ENCODE results near the gene DAPK3. TPM values are rescaled to one million over a fixed set of nuclear protein-coding genes. Genes with fewer than 3 reads are reported as not detected.
"Not testable (repeated sequence)": the region's sequence is repeated elsewhere in the genome, so short reads cannot be mapped to it uniquely, and the experiment has no call there.

Gene DAPK3
- polyA plus RNA-seq, 1 donor from 2014 or later: 100 TPM

DNA sequence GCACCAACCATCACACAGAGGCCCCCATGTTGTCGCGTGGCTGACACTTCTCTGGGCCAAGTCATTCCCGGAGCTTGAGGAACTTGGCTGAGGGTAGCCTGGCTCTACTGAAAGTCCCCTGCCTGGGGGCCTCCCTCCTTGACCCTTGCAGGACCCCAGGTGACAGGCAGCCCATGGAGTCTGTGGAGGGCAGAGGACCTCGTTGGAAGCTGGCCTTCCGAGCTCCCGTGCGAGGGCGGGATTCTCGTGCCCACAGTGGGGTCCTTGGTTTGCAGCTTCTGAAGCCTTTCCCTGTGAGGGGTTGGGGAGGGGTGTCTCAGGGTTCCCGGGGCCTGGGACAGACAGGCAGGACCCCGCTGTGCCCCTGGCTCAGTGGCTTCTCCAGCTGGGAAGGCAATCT lies 21.6 kb downstream of the DAPK3 start:
- Histone ChIP-seq H3K36me3 (ENCODE audit: insufficient read depth, low read length) (no peaks in the 10 kb centered on the region), H3K27ac (ENCODE audit: low read length) (no peak overlapping the region), H3K4me2 (ENCODE audit: low read length) (no peak overlapping the region), H3K9me3 (ENCODE audit: low read length) (no peaks in the 10 kb centered on the region), H3F3A (ENCODE audit: insufficient read depth, low read length, poor library complexity, severe bottlenecking) (no peaks in the 10 kb centered on the region), H3K27me3 (ENCODE audit: insufficient read depth, low read depth, low read length) (no peaks in the 10 kb centered on the region), H3K79me2 (replicated peaks; ENCODE audit: insufficient read depth, low read length) (no peaks in the 10 kb centered on the region), H2AFZ (ENCODE audit: low read depth, low read length) (no peak overlapping the region), H3K9me2 (ENCODE audit: insufficient read depth, low read length) (no peaks in the 10 kb centered on the region), H3K9ac (ENCODE audit: low read length) (no peak overlapping the region), H3K4me3 (ENCODE audit: low read length) (no peak overlapping the region), H4K20me1 (ENCODE audit: insufficient read depth) (no peaks in the 10 kb centered on the region)
- no peak for TF ChIP-seq POLR2AphosphoS5 (IDR thresholded peaks at IDR 0.05)
- no peak for TF ChIP-seq SMC3 (conservative IDR thresholded peaks at IDR 0.05; ENCODE audit: poor library complexity)
- no peak for TF ChIP-seq EZH2 (IDR thresholded peaks at IDR 0.05; ENCODE audit: borderline replicate concordance, insufficient read depth, low read length, poor library complexity, severe bottlenecking)
- TF ChIP-seq, protein P1, sequence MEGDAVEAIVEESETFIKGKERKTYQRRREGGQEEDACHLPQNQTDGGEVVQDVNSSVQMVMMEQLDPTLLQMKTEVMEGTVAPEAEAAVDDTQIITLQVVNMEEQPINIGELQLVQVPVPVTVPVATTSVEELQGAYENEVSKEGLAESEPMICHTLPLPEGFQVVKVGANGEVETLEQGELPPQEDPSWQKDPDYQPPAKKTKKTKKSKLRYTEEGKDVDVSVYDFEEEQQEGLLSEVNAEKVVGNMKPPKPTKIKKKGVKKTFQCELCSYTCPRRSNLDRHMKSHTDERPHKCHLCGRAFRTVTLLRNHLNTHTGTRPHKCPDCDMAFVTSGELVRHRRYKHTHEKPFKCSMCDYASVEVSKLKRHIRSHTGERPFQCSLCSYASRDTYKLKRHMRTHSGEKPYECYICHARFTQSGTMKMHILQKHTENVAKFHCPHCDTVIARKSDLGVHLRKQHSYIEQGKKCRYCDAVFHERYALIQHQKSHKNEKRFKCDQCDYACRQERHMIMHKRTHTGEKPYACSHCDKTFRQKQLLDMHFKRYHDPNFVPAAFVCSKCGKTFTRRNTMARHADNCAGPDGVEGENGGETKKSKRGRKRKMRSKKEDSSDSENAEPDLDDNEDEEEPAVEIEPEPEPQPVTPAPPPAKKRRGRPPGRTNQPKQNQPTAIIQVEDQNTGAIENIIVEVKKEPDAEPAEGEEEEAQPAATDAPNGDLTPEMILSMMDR (IDR thresholded peaks at IDR 0.05; ENCODE audit: poor library complexity, severe bottlenecking): no peak
- no peak for TF ChIP-seq RAD21 (conservative IDR thresholded peaks at IDR 0.05)

DNA sequence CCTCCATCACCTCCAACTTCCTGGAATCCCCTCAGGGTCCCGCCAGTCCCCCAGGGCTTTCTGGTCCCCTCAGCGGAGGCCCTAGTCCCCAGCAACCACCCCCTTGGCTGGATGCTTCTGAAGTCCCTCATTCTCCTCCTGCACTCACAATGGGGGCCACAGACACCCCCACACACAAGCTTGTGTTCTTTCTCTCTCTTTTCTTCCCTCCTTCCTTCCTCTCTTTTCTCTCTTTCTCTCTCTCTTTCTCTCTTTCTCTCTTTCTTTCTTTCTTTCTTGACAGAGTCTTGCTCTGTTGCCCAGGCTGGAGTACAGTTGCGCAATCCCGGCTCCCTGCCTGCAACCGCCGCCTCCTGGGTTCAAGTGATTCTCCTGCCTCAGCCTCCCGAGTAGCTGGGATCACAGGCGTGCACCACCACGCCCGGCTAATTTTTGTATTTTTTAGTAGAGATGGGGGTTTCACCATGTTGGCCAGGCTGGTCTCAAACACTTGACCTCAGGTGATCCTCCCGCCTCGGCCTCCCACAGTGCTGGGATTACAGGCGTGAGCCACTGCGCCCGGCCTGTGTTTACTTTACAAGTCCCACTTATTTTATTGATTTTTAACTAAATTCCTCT lies 23.5 kb downstream of the DAPK3 start:
- H3K4me2 ChIP-seq (ENCODE audit: low read length); H3K79me2 ChIP-seq (replicated peaks; ENCODE audit: insufficient read depth, low read length); H3K27ac ChIP-seq (ENCODE audit: low read length); H3K9me2 ChIP-seq (ENCODE audit: insufficient read depth, low read length); H3F3A ChIP-seq (ENCODE audit: insufficient read depth, low read length, poor library complexity, severe bottlenecking); H3K36me3 ChIP-seq (ENCODE audit: insufficient read depth, low read length); H4K20me1 ChIP-seq (ENCODE audit: insufficient read depth); H3K4me3 ChIP-seq (ENCODE audit: low read length); H3K27me3 ChIP-seq (ENCODE audit: insufficient read depth, low read depth, low read length); H3K9ac ChIP-seq (ENCODE audit: low read length); H3K9me3 ChIP-seq (ENCODE audit: low read length); H2AFZ ChIP-seq (ENCODE audit: low read depth, low read length): not testable (repeated sequence)

- no peaks in the 10 kb centered on the region for H4K20me1 ChIP-seq (ENCODE audit: insufficient read depth)
Measured at GRCh38 chr19:3945838-3946237, 25.1 kb downstream of the DAPK3 start.

More at GRCh38 chr19:3945838-3946237, 25.1 kb downstream of the DAPK3 start:
- no peaks in the 10 kb centered on the region for H3K79me2 ChIP-seq (replicated peaks; ENCODE audit: insufficient read depth, low read length)
- no peak overlapping the region for H3K4me3 ChIP-seq (ENCODE audit: low read length)
- no peaks in the 10 kb centered on the region for H3K36me3 ChIP-seq (ENCODE audit: insufficient read depth, low read length)
- H3F3A ChIP-seq (ENCODE audit: insufficient read depth, low read length, poor library complexity, severe bottlenecking): no peaks in the 10 kb centered on the region
- H3K9ac ChIP-seq (ENCODE audit: low read length): no peak overlapping the region
- no peak for TF ChIP-seq POLR2AphosphoS5 (IDR thresholded peaks at IDR 0.05)
- TF ChIP-seq REST (IDR thresholded peaks at IDR 0.05; ENCODE audit: borderline replicate concordance): no peak
- no peak for TF ChIP-seq EZH2 (IDR thresholded peaks at IDR 0.05; ENCODE audit: borderline replicate concordance, insufficient read depth, low read length, poor library complexity, severe bottlenecking)
- no peak for TF ChIP-seq TAF1 (IDR thresholded peaks at IDR 0.05; ENCODE audit: low read depth)
- TF ChIP-seq EP300 (conservative IDR thresholded peaks at IDR 0.05; ENCODE audit: poor library complexity, severe bottlenecking): no peak
- no peak for TF ChIP-seq SMC3 (conservative IDR thresholded peaks at IDR 0.05; ENCODE audit: poor library complexity)
- TF ChIP-seq RAD21 (conservative IDR thresholded peaks at IDR 0.05): no peak
- no peak for TF ChIP-seq MXI1 (conservative IDR thresholded peaks at IDR 0.05; ENCODE audit: poor library complexity, severe bottlenecking)
- TF ChIP-seq, protein P1 (IDR thresholded peaks at IDR 0.05; ENCODE audit: poor library complexity, severe bottlenecking): no peak
- H3K27me3 ChIP-seq (ENCODE audit: insufficient read depth, low read depth, low read length): no peaks in the 10 kb centered on the region
- no peak overlapping the region for H3K4me2 ChIP-seq (ENCODE audit: low read length)
- no peaks in the 10 kb centered on the region for H3K9me2 ChIP-seq (ENCODE audit: insufficient read depth, low read length)
- no peaks in the 10 kb centered on the region for H3K9me3 ChIP-seq (ENCODE audit: low read length)
- H2AFZ ChIP-seq (ENCODE audit: low read depth, low read length): no peak overlapping the region
- H3K27ac ChIP-seq (ENCODE audit: low read length): no peak overlapping the region
